ENCODE data around the gene NLRP12. TPM values are rescaled to one million over a fixed set of nuclear protein-coding genes. Genes with fewer than 3 reads are reported as not detected.
"Not testable (repeated sequence)": the region's sequence is repeated elsewhere in the genome, so short reads cannot be mapped to it uniquely, and the experiment has no call there.

The NLRP12 gene
- total RNA-seq, 2 experiments from 2014 or later: not detected

- CTCF ChIA-PET, H3K27me3 Mint-ChIP-seq: not testable (repeated sequence)
These were observed 54.3 kb downstream of the NLRP12 start for GRCh38 chr19:53769696-53770309.

GRCh38 chr19:53768401-53768800 lies 55.7 kb downstream of the NLRP12 start:
- no peaks in the 10 kb centered on the region for H3K36me3 Mint-ChIP-seq (ENCODE audit: low read depth)
- no peaks in the 10 kb centered on the region for H3K4me1 Mint-ChIP-seq
- H3K4me3 Mint-ChIP-seq: no peak overlapping the region
- CTCF ChIA-PET: interaction anchor here (0.9 kb wide), 1 partner anchor 255 kb away, joined by 3 read pairs; no protein-coding TSS in a partner anchor
- peaks cover 6% of the 10 kb centered on the region for H3K9me3 Mint-ChIP-seq
- H3K27me3 Mint-ChIP-seq: no peaks in the 10 kb centered on the region
- no peak overlapping the region for H3K27ac Mint-ChIP-seq
- POLR2A ChIA-PET: no interaction called here
- no peak for DNase-seq

More at GRCh38 chr19:53769696-53770309, 54.3 kb downstream of the NLRP12 start:
- H3K4me3 Mint-ChIP-seq; H3K36me3 Mint-ChIP-seq (ENCODE audit: low read depth); H3K27ac Mint-ChIP-seq; POLR2A ChIA-PET; H3K4me1 Mint-ChIP-seq; DNase-seq; H3K9me3 Mint-ChIP-seq: not testable (repeated sequence)

GRCh38 chr19:53758991-53759390 lies 65.1 kb downstream of the NLRP12 start:
- H3K4me3 Mint-ChIP-seq; DNase-seq; H3K4me1 Mint-ChIP-seq; H3K36me3 Mint-ChIP-seq (ENCODE audit: low read depth); H3K27me3 Mint-ChIP-seq; H3K27ac Mint-ChIP-seq; H3K9me3 Mint-ChIP-seq; CTCF ChIA-PET; POLR2A ChIA-PET: not testable (repeated sequence)

Small RNA genes within 50 kb of the gene (microRNA-seq; reads per million reads assigned to microRNA genes)
- not detected for gene MIR1283-2 (ENCODE audit: borderline microRNAs expressed, borderline replicate concordance)
- not detected for gene MIR371A (ENCODE audit: borderline microRNAs expressed, borderline replicate concordance)
- not detected for gene MIR372 (ENCODE audit: borderline microRNAs expressed, borderline replicate concordance)
- gene MIR373 (ENCODE audit: borderline microRNAs expressed, borderline replicate concordance): not detected
- not detected for gene MIR516A1 (ENCODE audit: borderline microRNAs expressed, borderline replicate concordance)
- not detected for gene MIR516A2 (ENCODE audit: borderline microRNAs expressed, borderline replicate concordance)
- gene MIR519A1 (ENCODE audit: borderline microRNAs expressed, borderline replicate concordance): not detected
- gene MIR521-1 (ENCODE audit: borderline microRNAs expressed, borderline replicate concordance): not detected
- not detected for gene MIR522 (ENCODE audit: borderline microRNAs expressed, borderline replicate concordance)
- not detected for gene MIR527 (ENCODE audit: borderline microRNAs expressed, borderline replicate concordance)

Other genes starting within 250 kb of the NLRP12 start
- gene DPRX, start 192.3 kb downstream of the NLRP12 start, total RNA-seq: not detected
- 100 to 1,000 TPM; 107 to 122 TPM for gene MYADM, start 43.6 kb upstream of the NLRP12 start, total RNA-seq
- gene PRKCG, start 57.9 kb upstream of the NLRP12 start, total RNA-seq: under 1 TPM; 0.40 to 0.45 TPM
- not detected for gene CACNG7, start 85.0 kb upstream of the NLRP12 start, total RNA-seq
- not detected for gene CACNG8, start 138.6 kb upstream of the NLRP12 start, total RNA-seq
- not detected for gene CACNG6, start 167.3 kb upstream of the NLRP12 start, total RNA-seq
- gene VSTM1, start 239.6 kb upstream of the NLRP12 start, total RNA-seq: not detected

Measured in activated CD4-positive, alpha-beta T cell treated with anti-CD3 and anti-CD28 coated beads, Interleukin-2, amount 10 ng/mL, durations not matched to agents 7 days and 5 days (primary cell).